SK-N-MC (cell line): ENCODE results near the gene RALGPS1.

ENCODE experiments used
- DNase-seq: peaks from one replicate; pipeline ENCODE4 v3.0.0-alpha.2; 2011; ENCODE audit warnings: low read depth, low spot score
- H3K27ac ChIP-seq: fragments of 200-600 bp; sonication (generic); 2 replicates; pipeline ENCODE4 v1.5.1; 2016; ENCODE audit warnings: mixed run types
- H3K36me3 ChIP-seq: fragments of 200-600 bp; sonication (generic); 2 replicates; pipeline ENCODE4 v1.6.1; 2017; ENCODE audit warnings: antibody characterized with exemption, low read length, mixed read lengths; ENCODE audit not compliant: insufficient read depth
- H3K4me3 ChIP-seq: fragments of 200-600 bp; sonication (generic); 2 replicates; pipeline ENCODE4 v1.5.1; 2016
- H3K9ac ChIP-seq: fragments of 200-600 bp; sonication (generic); 2 replicates; pipeline ENCODE4 v1.8.0; 2017; ENCODE audit warnings: mixed run types, mixed read lengths; ENCODE audit not compliant: insufficient read length
- H3K9me3 ChIP-seq: fragments of 200-600 bp; sonication (generic); 2 replicates; pipeline ENCODE4 v1.6.1; 2017; ENCODE audit warnings: low read depth, mild to moderate bottlenecking, antibody characterized with exemption, low read length, moderate library complexity, mixed read lengths
- EZH2 ChIP-seq: fragments of 200-600 bp; sonication (generic); IDR thresholded peaks from one replicate; pipeline ENCODE4 v1.6.1; 2017; ENCODE audit warnings: antibody characterized with exemption
- FOXP2 ChIP-seq: optimal IDR thresholded peaks from 2 replicates; pipeline ENCODE3; 2011; ENCODE audit warnings: mild to moderate bottlenecking, moderate library complexity; ENCODE audit not compliant: insufficient read depth; ENCODE audit errors: extremely low read length, control extremely low read depth
- POLR2AphosphoS5 ChIP-seq: IDR thresholded peaks from 2 replicates; pipeline ENCODE4 v1.6.1; 2012; ENCODE audit warnings: mild to moderate bottlenecking, low read depth, low read length, borderline replicate concordance

RALGPS1 gene

DNA sequence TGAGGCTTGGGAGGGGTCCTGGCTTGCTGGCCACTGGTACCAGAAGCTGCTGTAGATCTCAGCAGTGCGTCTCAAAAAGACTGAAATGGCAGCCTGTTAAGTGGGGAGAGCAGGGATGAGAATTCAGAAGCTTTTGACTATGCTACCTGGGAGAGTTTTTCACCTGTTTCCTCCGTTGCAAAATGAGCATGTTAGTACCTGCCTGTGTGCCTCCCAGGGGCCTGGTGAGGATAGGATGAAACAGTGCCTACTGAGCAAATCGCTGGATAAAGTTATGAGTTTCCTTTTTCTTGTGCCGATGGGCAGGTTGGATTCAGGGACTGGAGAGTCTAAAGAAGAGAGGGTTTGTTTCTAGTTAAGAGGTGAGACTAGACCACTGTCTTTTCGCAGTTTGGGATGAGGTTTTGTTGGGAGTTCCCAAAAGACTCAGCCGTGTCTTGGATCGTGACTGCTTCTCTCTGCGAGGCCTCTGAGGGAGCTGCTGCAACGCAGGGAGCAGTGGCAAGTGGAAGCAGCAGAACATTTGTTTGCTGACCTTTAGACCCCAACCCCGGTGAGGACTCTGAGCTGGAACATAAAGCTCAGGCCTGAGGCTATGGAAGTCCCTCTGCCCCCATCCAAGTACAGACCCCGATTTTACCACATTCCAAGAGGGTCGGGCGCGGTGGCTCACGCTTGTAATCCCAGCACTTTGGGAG lies 1.4 kb downstream of the RALGPS1 start:
- peak overlapping the region; percentile 48 for H3K4me3 ChIP-seq

GRCh38 chr9:126916909-126917308 lies 2.3 kb downstream of the RALGPS1 start:
- H3K9ac ChIP-seq: no peak overlapping the region
- H3K9me3 ChIP-seq: no peaks in the 10 kb centered on the region
- no peaks in the 10 kb centered on the region for H3K36me3 ChIP-seq
- TF ChIP-seq FOXP2 (no peak), EZH2 (no peak), POLR2AphosphoS5 (no peak)
- DNase-seq: no peak
- no peak overlapping the region for H3K4me3 ChIP-seq
- no peak overlapping the region for H3K27ac ChIP-seq

More for the DNA sequence above, 1.4 kb downstream of the RALGPS1 start:
- H3K27ac ChIP-seq: no peak overlapping the region
- TF ChIP-seq EZH2 (no peak), FOXP2 (no peak), POLR2AphosphoS5 (no peak)
- no peak overlapping the region for H3K9ac ChIP-seq
- H3K36me3 ChIP-seq: no peaks in the 10 kb centered on the region
- no peaks in the 10 kb centered on the region for H3K9me3 ChIP-seq
- DNase-seq: no peak

DNA sequence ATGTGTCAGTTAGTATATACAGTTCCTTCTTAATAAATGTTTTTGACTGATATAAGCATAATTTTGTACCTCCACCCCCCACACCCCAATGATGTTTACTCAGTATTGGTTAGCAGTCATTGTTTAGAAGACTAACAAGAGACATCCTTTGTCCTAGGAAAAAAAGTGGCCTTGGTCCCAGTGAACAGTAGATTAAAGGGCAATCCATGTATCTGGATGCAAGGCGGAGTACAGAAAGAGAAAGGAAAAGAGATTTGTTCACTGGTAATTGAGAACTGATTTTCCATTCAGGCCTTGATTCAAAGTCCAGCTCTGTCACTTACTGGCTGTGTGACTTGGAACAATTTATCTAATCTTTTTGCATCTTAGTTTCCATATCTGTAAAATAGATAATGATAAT lies 4.6 kb downstream of the RALGPS1 start:
- Histone ChIP-seq H3K9ac (no peak overlapping the region), H3K9me3 (no peaks in the 10 kb centered on the region), H3K27ac (no peak overlapping the region), H3K36me3 (no peaks in the 10 kb centered on the region), H3K4me3 (no peak overlapping the region)
- no peak for DNase-seq
- TF ChIP-seq EZH2 (no peak), POLR2AphosphoS5 (no peak), FOXP2 (no peak)

GRCh38 chr9:126925876-126926275 lies 11.3 kb downstream of the RALGPS1 start:
- Histone ChIP-seq H3K4me3 (no peak overlapping the region), H3K27ac (no peak overlapping the region), H3K36me3 (no peaks in the 10 kb centered on the region), H3K9ac (no peak overlapping the region), H3K9me3 (no peaks in the 10 kb centered on the region)
- DNase-seq: no peak
- TF ChIP-seq FOXP2 (no peak), EZH2 (no peak), POLR2AphosphoS5 (no peak)

DNA sequence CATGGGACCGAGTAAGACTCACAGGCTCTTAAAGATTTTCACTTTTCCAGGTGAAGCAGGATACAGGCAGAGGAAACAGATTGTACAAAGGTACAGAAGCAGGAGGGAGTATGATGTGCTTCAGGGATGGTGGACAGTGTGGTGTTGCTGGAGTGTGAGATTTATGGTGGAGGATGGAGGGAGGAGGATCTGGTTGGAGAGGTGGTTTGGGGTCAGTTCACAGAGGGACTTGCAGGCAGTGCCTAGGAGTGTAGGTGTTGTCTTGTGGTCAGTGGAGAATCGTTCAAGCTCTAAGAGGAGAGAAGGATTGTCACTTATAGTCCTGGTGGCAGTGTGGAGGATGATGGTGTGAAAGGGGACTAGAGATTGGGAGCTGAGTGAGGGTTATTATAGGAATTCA lies 11.8 kb downstream of the RALGPS1 start:
- Histone ChIP-seq H3K4me3 (no peak overlapping the region), H3K9me3 (no peaks in the 10 kb centered on the region), H3K9ac (no peak overlapping the region), H3K27ac (no peak overlapping the region), H3K36me3 (no peaks in the 10 kb centered on the region)
- TF ChIP-seq FOXP2: no peak
- TF ChIP-seq EZH2: no peak
- TF ChIP-seq POLR2AphosphoS5: no peak
- DNase-seq: no peak

- Histone ChIP-seq H3K9ac (no peak overlapping the region), H3K36me3 (no peaks in the 10 kb centered on the region), H3K4me3 (no peak overlapping the region), H3K27ac (no peak overlapping the region), H3K9me3 (no peaks in the 10 kb centered on the region)
- TF ChIP-seq FOXP2: no peak
- no peak for TF ChIP-seq POLR2AphosphoS5
- no peak for TF ChIP-seq EZH2
- DNase-seq: no peak
These were observed 12.8 kb downstream of the RALGPS1 start for GRCh38 chr9:126927419-126927818.

- TF ChIP-seq EZH2: no peak
- no peak for TF ChIP-seq POLR2AphosphoS5
- no peak for TF ChIP-seq FOXP2
These were observed 18.3 kb downstream of the RALGPS1 start for GRCh38 chr9:126932871-126933321.

DNA sequence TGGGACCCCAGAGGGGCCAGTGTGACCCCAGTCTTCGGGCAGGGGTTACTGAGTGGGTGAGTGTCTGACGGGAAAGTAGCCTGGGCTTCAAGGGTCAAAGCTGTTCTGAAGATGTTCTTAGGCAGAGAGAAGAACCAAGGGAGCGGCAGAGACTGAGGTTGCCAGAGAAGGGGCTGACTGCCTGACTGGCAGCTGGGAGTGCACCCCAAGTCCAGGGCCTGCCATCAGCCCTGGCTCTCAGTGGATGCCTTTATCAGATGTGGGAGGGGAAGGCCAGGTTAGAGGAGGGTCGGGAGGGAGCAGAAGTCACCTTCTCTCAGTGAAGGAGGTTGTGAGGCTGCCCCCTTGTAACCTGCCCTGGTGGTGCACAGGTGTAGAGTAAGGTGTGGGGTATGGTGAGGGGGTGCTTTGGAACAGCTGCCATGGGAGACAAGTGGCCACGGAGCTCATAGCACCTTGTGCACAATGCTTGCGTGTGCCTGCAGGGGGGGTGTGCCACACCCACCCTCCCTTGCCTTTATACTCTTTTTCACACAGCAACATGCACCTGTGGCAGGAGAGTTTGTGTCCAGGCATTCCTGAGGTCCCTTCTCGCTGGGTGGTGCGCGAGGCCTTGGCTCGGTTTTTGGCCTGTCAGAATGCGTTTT lies 18.9 kb downstream of the RALGPS1 start:
- Histone ChIP-seq H3K9me3 (no peaks in the 10 kb centered on the region), H3K36me3 (no peaks in the 10 kb centered on the region), H3K27ac (no peak overlapping the region), H3K4me3 (no peak overlapping the region), H3K9ac (no peak overlapping the region)
- TF ChIP-seq EZH2 (no peak), POLR2AphosphoS5 (no peak), FOXP2 (no peak)
- no peak for DNase-seq

More at GRCh38 chr9:126932871-126933321, 18.3 kb downstream of the RALGPS1 start:
- no peak overlapping the region for H3K4me3 ChIP-seq
- no peak overlapping the region for H3K9ac ChIP-seq
- H3K36me3 ChIP-seq: no peaks in the 10 kb centered on the region
- no peak for DNase-seq
- H3K27ac ChIP-seq: no peak overlapping the region
- H3K9me3 ChIP-seq: no peaks in the 10 kb centered on the region
